ENCODE data around the gene GOPC.

Gene GOPC

GRCh38 chr6:117550078-117550600 is 52.2 kb downstream of the GOPC start:
- Mint-ChIP-seq H3K4me1 (peaks cover 2% of the 10 kb centered on the region), H3K27ac (no peak overlapping the region), H3K9me3 (no peaks in the 10 kb centered on the region), H3K4me3 (no peak overlapping the region), H3K27me3 (ENCODE audit: low read depth, poor library complexity) (no peaks in the 10 kb centered on the region), H3K36me3 (ENCODE audit: low read depth) (peaks cover 5% of the 10 kb centered on the region)
- no peak for DNase-seq
- TF ChIP-seq, protein P1, sequence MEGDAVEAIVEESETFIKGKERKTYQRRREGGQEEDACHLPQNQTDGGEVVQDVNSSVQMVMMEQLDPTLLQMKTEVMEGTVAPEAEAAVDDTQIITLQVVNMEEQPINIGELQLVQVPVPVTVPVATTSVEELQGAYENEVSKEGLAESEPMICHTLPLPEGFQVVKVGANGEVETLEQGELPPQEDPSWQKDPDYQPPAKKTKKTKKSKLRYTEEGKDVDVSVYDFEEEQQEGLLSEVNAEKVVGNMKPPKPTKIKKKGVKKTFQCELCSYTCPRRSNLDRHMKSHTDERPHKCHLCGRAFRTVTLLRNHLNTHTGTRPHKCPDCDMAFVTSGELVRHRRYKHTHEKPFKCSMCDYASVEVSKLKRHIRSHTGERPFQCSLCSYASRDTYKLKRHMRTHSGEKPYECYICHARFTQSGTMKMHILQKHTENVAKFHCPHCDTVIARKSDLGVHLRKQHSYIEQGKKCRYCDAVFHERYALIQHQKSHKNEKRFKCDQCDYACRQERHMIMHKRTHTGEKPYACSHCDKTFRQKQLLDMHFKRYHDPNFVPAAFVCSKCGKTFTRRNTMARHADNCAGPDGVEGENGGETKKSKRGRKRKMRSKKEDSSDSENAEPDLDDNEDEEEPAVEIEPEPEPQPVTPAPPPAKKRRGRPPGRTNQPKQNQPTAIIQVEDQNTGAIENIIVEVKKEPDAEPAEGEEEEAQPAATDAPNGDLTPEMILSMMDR (IDR thresholded peaks at IDR 0.05), result no peak

DNA sequence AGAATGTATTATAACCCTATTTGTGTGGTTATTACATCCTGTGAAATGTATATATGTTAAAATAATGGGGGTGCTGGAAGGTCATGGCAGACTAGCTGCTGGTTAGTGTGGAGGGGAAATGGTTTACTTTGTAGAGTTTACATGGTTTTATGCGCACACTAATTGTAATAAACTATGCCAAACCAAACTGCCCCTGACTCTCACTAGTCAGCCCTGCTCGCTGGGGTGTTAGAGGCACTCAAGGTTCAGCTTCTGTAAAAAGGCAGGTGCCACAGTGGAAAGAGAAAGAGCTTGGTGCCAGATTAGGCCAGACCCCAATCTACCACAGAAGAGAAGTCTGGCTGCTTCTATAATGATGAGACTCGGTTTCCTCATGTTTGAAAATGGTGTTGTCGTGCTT is 52.7 kb downstream of the GOPC start:
- Mint-ChIP-seq H3K27ac (no peak overlapping the region), H3K4me1 (no peaks in the 10 kb centered on the region), H3K9me3 (no peaks in the 10 kb centered on the region), H3K36me3 (ENCODE audit: low read depth) (peaks cover 5% of the 10 kb centered on the region), H3K27me3 (ENCODE audit: low read depth, poor library complexity) (no peaks in the 10 kb centered on the region), H3K4me3 (no peak overlapping the region)
- DNase-seq, result no peak
- TF ChIP-seq, protein P1 (IDR thresholded peaks at IDR 0.05), result no peak

GRCh38 chr6:117548797-117549301 is 53.5 kb downstream of the GOPC start:
- TF ChIP-seq, protein P1 (IDR thresholded peaks at IDR 0.05), result no peak
- H3K9me3 Mint-ChIP-seq, result no peaks in the 10 kb centered on the region
- DNase-seq, result no peak
- no peaks in the 10 kb centered on the region for H3K4me1 Mint-ChIP-seq
- H3K27ac Mint-ChIP-seq, result no peak overlapping the region
- H3K36me3 Mint-ChIP-seq (ENCODE audit: low read depth), result peaks cover 5% of the 10 kb centered on the region
- H3K27me3 Mint-ChIP-seq (ENCODE audit: low read depth, poor library complexity), result no peaks in the 10 kb centered on the region
- no peak overlapping the region for H3K4me3 Mint-ChIP-seq

DNA sequence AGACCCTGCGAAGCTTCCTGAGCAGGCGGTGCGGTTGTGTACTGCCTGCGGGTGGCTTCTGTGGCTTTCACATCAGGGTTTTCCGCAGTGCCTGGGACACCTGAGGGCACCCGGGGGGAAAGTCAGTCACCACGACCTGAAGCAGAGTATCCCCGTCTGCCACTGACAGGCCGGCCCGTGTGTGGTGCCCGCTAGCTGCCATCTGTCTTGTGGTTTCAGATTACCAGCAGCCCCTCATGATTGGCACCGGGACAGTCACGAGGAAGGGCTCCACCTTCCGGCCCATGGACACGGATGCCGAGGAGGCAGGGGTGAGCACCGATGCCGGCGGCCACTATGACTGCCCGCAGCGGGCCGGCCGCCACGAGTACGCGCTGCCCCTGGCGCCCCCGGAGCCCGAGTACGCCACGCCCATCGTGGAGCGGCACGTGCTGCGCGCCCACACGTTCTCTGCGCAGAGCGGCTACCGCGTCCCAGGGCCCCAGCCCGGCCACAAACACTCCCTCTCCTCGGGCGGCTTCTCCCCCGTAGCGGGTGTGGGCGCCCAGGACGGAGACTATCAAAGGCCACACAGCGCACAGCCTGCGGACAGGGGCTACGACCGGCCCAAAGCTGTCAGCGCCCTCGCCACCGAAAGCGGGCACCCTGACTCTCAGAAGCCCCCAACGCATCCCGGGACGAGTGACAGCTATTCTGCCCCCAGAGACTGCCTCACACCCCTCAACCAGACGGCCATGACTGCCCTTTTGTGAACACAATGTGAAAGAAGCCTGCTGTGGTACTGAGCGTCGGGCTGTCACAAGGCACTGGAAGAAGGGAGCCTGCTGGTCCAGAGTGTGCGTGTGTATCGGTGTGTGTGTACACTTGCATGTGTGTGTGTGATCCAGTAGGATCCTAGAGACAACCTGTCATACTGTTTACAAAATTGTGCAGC is 54.4 kb downstream of the GOPC start:
- H3K4me1 Mint-ChIP-seq, result no peaks in the 10 kb centered on the region
- no peaks in the 10 kb centered on the region for H3K27me3 Mint-ChIP-seq (ENCODE audit: low read depth, poor library complexity)
- H3K4me3 Mint-ChIP-seq, result no peak overlapping the region
- no peak for DNase-seq
- no peak overlapping the region for H3K27ac Mint-ChIP-seq
- peaks cover 5% of the 10 kb centered on the region for H3K36me3 Mint-ChIP-seq (ENCODE audit: low read depth)
- no peaks in the 10 kb centered on the region for H3K9me3 Mint-ChIP-seq
- TF ChIP-seq, protein P1 (IDR thresholded peaks at IDR 0.05), result no peak

GRCh38 chr6:117546674-117547073 is 55.6 kb downstream of the GOPC start:
- TF ChIP-seq, protein P1 (IDR thresholded peaks at IDR 0.05), result no peak
- H3K36me3 Mint-ChIP-seq (ENCODE audit: low read depth), result peaks cover 5% of the 10 kb centered on the region
- H3K9me3 Mint-ChIP-seq, result no peaks in the 10 kb centered on the region
- H3K4me1 Mint-ChIP-seq, result no peaks in the 10 kb centered on the region
- H3K4me3 Mint-ChIP-seq, result no peak overlapping the region
- no peaks in the 10 kb centered on the region for H3K27me3 Mint-ChIP-seq (ENCODE audit: low read depth, poor library complexity)
- no peak overlapping the region for H3K27ac Mint-ChIP-seq
- no peak for DNase-seq

Data from nephron progenitor cell (in vitro differentiated cells).